D721Med (cell line): ENCODE data around the gene ZMYND11.

Source experiments
- DNase-seq: peaks from one replicate; pipeline ENCODE4 v3.0.0; 2011; ENCODE audit warnings: low spot score; ENCODE audit not compliant: insufficient read length
- FAIRE-seq: peaks from 2 replicates; lab custom pipeline; 2011; peaks lifted over from hg19 to GRCh38; lab: Jason Lieb, UNC
- CTCF ChIP-seq: IDR thresholded peaks from 2 replicates; pipeline ENCODE4 v1.5.1; 2012; ENCODE audit warnings: mild to moderate bottlenecking, control low read depth; ENCODE audit not compliant: insufficient read depth; ENCODE audit errors: missing control alignments

ZMYND11 gene

DNA sequence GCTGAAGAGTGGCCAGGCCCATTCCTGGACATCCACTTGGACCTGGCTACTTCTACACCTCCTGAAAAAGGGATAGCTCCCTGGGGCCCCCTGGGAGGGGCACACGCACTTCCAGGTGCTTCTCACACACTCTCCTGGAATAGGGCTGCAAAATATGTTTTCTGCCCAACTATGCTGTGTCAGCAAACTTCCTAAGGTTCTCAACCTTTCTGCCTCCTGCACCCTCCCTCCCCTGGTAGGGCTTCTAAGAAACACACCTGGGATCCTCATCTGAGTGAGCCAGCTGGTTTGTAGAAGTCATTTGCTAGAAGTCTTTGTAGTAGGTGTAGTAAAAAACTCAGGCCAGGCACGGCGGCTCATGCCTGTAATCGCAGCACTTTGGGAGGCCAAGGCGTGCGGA, 136.5 kb downstream of the ZMYND11 start:
- TF ChIP-seq CTCF = no peak
- FAIRE-seq (no peak), DNase-seq (no peak)

DNA sequence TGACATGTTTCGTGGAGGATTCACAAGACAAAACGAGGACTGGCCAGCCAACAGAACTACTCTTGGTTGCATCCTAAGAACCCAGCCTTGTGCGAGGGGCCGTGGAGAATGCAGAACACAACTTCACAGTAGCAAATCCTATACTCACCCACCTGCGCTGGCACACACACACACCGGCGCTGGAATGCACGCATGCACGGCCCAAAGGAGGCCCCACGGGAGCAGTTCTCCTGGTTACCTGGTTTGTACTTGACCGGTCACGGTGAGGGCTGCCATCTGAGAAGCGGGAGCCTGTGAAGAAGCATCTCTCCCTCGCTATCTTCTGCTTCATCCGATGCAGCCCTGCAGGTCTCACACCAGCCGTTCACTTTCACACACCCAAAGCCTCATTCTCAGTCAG, 137.8 kb downstream of the ZMYND11 start:
- TF ChIP-seq CTCF = no peak

GRCh38 chr10:274866-275265, 139.6 kb downstream of the ZMYND11 start:
- FAIRE-seq (no peak), DNase-seq (no peak)
- TF ChIP-seq CTCF = no peak

More for the DNA sequence above, 137.8 kb downstream of the ZMYND11 start:
- DNase-seq (no peak), FAIRE-seq (no peak)

GRCh38 chr10:275680-276079, 140.4 kb downstream of the ZMYND11 start:
- no peak for FAIRE-seq
- no peak for DNase-seq
- no peak for TF ChIP-seq CTCF

DNA sequence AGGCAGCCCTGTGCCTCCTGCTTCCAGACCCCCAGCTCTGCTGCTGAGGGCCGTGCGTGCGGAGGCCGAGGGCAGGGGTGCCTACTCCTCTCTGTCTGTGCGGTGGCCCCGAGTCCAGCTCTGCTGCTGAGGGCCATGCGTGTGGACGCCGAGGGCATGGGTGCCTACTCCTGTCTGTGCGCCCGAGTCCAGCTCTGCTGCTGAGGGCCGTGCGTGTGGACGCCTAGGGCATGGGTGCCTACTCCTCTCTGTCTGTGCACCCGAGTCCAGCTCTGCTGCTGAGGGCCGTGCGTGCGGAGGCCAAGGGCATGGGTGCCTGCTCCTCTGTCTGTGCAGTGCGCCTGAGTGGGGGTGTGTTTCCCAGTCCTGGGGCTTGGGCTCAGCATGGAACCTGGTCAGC, 142.7 kb downstream of the ZMYND11 start:
- DNase-seq = no peak
- no peak for TF ChIP-seq CTCF
- FAIRE-seq = no peak

GRCh38 chr10:278707-279106, 143.5 kb downstream of the ZMYND11 start:
- FAIRE-seq (no peak), DNase-seq (no peak)
- TF ChIP-seq CTCF = no peak

DNA sequence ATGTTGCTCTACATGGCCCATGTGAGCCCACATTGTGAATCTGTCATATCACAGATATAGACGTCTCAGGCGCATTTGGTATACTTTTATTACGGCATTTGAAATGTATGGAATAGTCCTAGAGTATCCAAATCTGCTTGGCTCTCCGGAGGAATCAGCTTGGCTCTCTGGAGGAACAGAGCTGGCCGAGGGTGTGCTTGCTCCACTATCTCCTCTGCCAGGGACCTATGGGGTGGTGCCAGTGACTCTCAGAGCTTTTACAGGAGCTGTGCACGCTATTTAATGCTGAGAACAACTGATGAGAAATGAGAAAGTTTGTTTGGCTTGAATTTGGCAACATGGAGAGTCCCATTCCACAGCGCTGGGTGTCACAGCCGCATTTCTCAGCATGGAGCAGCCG, 144.0 kb downstream of the ZMYND11 start:
- no peak for TF ChIP-seq CTCF
- FAIRE-seq (no peak), DNase-seq (no peak)
